ENCODE measurements around the gene SKAP1.
"Not testable (repeated sequence)": the region's sequence is repeated elsewhere in the genome, so short reads cannot be mapped to it uniquely, and the experiment has no call there.

The SKAP1 gene

DNA sequence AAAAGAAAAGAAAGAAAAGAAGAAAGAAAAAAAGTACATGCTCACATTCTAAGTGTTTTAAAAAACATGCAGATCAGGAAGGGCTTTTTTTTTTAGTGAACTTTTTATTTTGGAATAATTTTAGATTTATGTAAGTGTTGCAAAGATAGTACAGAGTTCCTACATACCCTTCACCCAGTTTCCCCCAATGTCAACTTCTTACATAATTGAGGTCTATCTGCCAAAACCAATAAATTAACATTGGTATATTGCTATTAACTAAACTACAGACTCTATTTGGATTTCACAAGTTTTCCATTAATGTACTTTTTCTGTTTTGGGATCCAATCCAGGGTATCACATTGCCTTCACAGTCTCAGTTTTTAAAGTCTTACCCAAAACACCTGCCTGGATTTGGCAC is 81.7 kb downstream of the SKAP1 start:
- no peak for DNase-seq (ENCODE audit: low spot score)
- TF ChIP-seq CTCF (IDR thresholded peaks at IDR 0.05; ENCODE audit: extremely low read depth, missing control alignments): no peak

GRCh38 chr17:48347177-48347576 is 82.8 kb downstream of the SKAP1 start:
- no peak for TF ChIP-seq CTCF (IDR thresholded peaks at IDR 0.05; ENCODE audit: extremely low read depth, missing control alignments)

DNA sequence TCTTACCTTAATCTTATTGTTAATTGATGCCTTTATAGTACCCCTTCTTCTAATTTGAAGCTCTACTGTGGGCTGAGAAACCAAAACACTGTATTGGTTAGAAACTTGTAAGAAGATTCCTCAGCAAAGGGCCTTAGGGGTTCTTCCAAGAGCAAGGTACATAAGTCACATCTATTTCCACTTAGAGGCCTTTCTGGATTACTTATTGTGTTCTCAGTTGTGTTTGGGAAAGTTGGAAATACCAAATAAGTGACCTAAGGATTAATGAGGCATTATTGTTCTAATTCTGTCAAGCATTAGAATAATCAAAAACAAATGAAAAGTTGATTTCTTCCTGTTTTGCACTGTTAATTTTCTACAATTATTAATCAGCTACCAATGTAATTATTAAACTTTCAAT is 85.8 kb downstream of the SKAP1 start:
- no peak for DNase-seq (ENCODE audit: low spot score)

More at GRCh38 chr17:48347177-48347576, 82.8 kb downstream of the SKAP1 start:
- no peak for DNase-seq (ENCODE audit: low spot score)

GRCh38 chr17:48340916-48341315 is 89.1 kb downstream of the SKAP1 start:
- TF ChIP-seq CTCF (IDR thresholded peaks at IDR 0.05; ENCODE audit: extremely low read depth, missing control alignments): no peak
- no peak for DNase-seq (ENCODE audit: low spot score)

More for the DNA sequence above, 85.8 kb downstream of the SKAP1 start:
- no peak for TF ChIP-seq CTCF (IDR thresholded peaks at IDR 0.05; ENCODE audit: extremely low read depth, missing control alignments)

- no peak for TF ChIP-seq CTCF (IDR thresholded peaks at IDR 0.05; ENCODE audit: extremely low read depth, missing control alignments)
- DNase-seq (ENCODE audit: low spot score): no peak
These were observed 91.3 kb downstream of the SKAP1 start for GRCh38 chr17:48338720-48339119.

DNA sequence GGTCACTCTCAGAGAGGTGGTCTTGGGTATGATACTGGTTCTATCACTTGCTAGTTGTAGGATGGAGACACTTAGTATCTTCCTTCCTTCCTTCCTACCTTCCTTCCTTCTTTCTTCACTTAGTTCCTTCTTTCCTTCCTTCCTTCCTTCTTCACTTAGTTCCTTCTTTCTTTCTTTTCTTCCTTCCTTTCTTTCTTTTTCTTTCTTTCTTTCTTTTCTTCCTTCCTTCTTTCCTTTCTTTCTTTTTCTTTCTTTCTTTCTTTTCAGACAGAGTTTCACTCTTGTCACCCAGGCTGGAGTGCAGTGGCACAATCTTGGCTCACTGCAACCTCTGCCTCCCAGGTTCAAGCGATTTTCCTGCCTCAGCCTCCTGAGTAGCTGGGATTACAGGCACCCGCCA is 92.1 kb downstream of the SKAP1 start:
- not testable (repeated sequence) for DNase-seq (ENCODE audit: low spot score)

GRCh38 chr17:48336986-48337385 is 93.0 kb downstream of the SKAP1 start:
- no peak for TF ChIP-seq CTCF (IDR thresholded peaks at IDR 0.05; ENCODE audit: extremely low read depth, missing control alignments)
- DNase-seq (ENCODE audit: low spot score): no peak

GRCh38 chr17:48335858-48336500 is 94.0 kb downstream of the SKAP1 start:
- peak; percentile 16 for TF ChIP-seq CTCF (IDR thresholded peaks at IDR 0.05; ENCODE audit: extremely low read depth, missing control alignments)
- peak; percentile 25 for DNase-seq (ENCODE audit: low spot score)

Data from GM20000 (cell line).